ENCODE results near the gene PKNOX2.

DNA sequence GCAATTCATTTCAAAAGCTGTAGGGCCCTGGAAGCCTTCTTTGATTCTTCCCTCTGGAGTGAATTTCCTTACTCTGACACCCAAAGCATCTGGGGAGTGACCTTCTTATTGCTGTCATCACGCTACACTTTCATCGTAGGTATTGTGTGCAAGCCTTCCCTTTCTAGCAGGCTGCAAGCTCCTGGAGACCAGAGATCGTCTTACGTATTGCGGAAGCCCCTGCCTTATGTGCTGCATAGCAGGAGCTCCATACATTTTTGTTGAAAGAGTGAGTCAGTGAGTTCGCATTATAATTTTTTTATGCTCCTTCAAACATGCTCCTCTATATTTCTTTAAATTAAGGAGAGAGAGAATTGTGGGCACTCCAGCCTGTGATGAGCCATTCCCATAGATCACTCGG is 32.0 kb upstream of the PKNOX2 start:
- no peak for TF ChIP-seq FOXA1 (IDR thresholded peaks at IDR 0.05)
- no peak for TF ChIP-seq EGR1 (IDR thresholded peaks at IDR 0.05; ENCODE audit: low read depth in 2 of 2)
- TF ChIP-seq, protein P1, sequence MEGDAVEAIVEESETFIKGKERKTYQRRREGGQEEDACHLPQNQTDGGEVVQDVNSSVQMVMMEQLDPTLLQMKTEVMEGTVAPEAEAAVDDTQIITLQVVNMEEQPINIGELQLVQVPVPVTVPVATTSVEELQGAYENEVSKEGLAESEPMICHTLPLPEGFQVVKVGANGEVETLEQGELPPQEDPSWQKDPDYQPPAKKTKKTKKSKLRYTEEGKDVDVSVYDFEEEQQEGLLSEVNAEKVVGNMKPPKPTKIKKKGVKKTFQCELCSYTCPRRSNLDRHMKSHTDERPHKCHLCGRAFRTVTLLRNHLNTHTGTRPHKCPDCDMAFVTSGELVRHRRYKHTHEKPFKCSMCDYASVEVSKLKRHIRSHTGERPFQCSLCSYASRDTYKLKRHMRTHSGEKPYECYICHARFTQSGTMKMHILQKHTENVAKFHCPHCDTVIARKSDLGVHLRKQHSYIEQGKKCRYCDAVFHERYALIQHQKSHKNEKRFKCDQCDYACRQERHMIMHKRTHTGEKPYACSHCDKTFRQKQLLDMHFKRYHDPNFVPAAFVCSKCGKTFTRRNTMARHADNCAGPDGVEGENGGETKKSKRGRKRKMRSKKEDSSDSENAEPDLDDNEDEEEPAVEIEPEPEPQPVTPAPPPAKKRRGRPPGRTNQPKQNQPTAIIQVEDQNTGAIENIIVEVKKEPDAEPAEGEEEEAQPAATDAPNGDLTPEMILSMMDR (IDR thresholded peaks at IDR 0.05; ENCODE audit: low read depth, low read length, missing input control), result no peak
- TF ChIP-seq TAF1 (conservative IDR thresholded peaks at IDR 0.05), result no peak
